ENCODE results near the gene RAD51B. TPM values are rescaled to one million over a fixed set of nuclear protein-coding genes. Genes with fewer than 3 reads are reported as not detected.

Gene RAD51B
- total RNA-seq, 1 experiment from 2014 or later = 14.2 TPM

DNA sequence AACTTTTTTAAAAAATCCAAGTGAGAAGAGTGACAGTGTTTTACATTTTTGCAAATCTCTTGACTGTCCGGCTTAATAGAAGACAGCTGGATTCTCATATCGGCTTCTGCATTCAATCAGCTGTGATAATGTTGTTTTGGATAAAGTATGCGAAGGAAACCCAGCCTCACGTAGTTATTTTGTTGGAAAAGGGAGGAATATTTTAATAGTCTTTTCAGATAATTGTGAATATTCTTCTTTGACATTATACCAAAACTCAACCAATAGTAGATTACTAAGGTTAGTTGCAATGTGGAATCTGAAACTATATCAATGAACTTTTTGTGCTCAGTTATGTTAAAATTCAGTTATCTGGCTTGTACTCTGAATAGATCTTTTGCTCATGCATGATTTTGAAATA is 696.8 kb downstream of the RAD51B start (continued):
- TF ChIP-seq, protein P1, sequence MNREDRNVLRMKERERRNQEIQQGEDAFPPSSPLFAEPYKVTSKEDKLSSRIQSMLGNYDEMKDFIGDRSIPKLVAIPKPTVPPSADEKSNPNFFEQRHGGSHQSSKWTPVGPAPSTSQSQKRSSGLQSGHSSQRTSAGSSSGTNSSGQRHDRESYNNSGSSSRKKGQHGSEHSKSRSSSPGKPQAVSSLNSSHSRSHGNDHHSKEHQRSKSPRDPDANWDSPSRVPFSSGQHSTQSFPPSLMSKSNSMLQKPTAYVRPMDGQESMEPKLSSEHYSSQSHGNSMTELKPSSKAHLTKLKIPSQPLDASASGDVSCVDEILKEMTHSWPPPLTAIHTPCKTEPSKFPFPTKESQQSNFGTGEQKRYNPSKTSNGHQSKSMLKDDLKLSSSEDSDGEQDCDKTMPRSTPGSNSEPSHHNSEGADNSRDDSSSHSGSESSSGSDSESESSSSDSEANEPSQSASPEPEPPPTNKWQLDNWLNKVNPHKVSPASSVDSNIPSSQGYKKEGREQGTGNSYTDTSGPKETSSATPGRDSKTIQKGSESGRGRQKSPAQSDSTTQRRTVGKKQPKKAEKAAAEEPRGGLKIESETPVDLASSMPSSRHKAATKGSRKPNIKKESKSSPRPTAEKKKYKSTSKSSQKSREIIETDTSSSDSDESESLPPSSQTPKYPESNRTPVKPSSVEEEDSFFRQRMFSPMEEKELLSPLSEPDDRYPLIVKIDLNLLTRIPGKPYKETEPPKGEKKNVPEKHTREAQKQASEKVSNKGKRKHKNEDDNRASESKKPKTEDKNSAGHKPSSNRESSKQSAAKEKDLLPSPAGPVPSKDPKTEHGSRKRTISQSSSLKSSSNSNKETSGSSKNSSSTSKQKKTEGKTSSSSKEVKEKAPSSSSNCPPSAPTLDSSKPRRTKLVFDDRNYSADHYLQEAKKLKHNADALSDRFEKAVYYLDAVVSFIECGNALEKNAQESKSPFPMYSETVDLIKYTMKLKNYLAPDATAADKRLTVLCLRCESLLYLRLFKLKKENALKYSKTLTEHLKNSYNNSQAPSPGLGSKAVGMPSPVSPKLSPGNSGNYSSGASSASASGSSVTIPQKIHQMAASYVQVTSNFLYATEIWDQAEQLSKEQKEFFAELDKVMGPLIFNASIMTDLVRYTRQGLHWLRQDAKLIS (CRISPR knock-in tag; IDR thresholded peaks at IDR 0.05; ENCODE audit: borderline replicate concordance) = no peak
- TF ChIP-seq MXD4 (CRISPR knock-in tag; IDR thresholded peaks at IDR 0.05; ENCODE audit: borderline replicate concordance) (no peak), TCF7 (CRISPR knock-in tag; IDR thresholded peaks at IDR 0.05; ENCODE audit: low read depth) (no peak), E2F5 (CRISPR knock-in tag; IDR thresholded peaks at IDR 0.05) (no peak), NR1H2 (CRISPR knock-in tag; IDR thresholded peaks at IDR 0.05) (no peak)

DNA sequence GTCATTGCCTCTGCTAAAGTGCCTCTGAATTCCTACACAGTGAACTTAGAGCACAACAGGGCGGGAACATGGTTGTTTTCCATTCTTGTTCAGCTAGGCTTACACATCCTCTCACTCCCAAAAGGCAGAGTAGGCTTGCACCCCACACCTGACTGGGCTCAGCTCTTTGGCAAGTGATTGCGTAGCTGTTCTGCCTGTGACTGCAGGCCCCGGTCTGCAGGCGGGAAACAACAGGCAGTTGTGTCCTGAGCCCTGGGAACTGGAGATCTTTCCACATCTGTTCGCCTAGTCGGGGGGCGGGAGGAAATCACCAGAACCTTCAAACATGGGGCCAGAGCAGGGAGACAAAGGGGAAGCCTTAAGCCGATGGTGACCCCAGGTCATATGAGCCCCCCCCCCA is 698.6 kb downstream of the RAD51B start:
- no peaks in the 10 kb centered on the region for H3K27me3 Mint-ChIP-seq (ENCODE audit: low read depth)
- H3K4me1 Mint-ChIP-seq = peaks cover 51% of the 10 kb centered on the region
- no peaks in the 10 kb centered on the region for H3K36me3 Mint-ChIP-seq
- no peak overlapping the region for H3K27ac Mint-ChIP-seq
- H3K9me3 Mint-ChIP-seq = no peaks in the 10 kb centered on the region
- H3K4me3 Mint-ChIP-seq = no peak overlapping the region
- no peak; the same call in 1 of the 2 replicates for ATAC-seq
- no peak for DNase-seq (ENCODE audit: low spot score)
- POLR2A ChIA-PET = no interaction called here
- TF ChIP-seq ETV6 (CRISPR knock-in tag; IDR thresholded peaks at IDR 0.05) = no peak
- no peak for TF ChIP-seq ZNF396 (CRISPR knock-in tag; IDR thresholded peaks at IDR 0.05; ENCODE audit: borderline replicate concordance)
- TF ChIP-seq MAX (CRISPR knock-in tag; IDR thresholded peaks at IDR 0.05) = no peak
- CTCF ChIA-PET = interaction anchor here (0.5 to 2.0 kb wide), 6 partner anchors 9 to 271 kb away, joined by 3 to 4 read pairs (median 4); no protein-coding TSS in a partner anchor

DNA sequence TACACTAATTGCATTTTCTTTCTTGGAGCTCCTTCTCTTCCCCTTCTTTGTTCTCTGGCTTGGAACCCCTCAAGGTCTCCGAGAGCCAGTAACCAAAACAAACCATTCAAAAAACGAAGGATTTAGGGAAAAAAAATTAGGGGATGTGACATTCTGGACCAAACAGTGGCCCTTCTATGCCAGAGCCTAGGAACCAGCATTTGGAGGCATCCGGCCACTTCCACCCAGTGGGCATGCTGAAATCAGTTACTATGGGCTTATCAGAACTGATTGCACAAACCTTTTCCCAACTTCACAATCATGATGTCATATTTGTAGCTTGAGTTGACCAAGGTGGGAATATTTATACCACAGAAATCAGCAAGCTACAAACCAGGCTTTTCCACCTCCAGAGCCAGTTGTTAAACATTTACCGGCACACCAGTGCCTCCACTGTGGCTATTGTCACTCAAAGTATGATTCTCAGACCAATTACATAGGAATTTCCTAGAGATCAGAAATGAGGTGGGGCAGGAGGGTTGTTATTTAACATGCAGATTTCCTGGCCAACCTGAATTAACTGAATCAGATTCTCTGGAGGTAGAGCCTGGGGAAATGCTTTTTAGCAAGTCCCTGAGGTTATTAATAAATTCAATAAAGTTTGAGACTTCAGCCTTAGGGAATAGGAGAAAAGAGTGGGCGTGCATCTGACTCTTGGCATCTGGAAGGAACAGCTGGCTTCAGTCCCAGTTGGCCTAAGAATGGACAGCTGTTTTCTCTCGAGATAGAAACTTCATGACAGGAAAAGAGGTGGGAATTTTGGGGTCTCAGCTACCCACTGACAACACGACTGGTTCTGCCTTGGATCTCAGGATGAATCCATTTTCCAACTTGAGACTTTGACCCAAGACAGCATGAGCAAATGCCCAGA is 699.4 kb downstream of the RAD51B start:
- no peak for DNase-seq (ENCODE audit: low spot score)
- POLR2A ChIA-PET = no interaction called here
- H3K36me3 Mint-ChIP-seq = no peaks in the 10 kb centered on the region
- H3K4me3 Mint-ChIP-seq = no peak overlapping the region
- peak overlapping the region; percentile 40; the same call in 1 of the 2 replicates for H3K27ac Mint-ChIP-seq
- peaks cover 51% of the 10 kb centered on the region for H3K4me1 Mint-ChIP-seq
- ATAC-seq = no peak
- no peaks in the 10 kb centered on the region for H3K27me3 Mint-ChIP-seq (ENCODE audit: low read depth)
- H3K9me3 Mint-ChIP-seq = no peaks in the 10 kb centered on the region
- CTCF ChIA-PET = interaction anchor here (0.6 to 2.0 kb wide), 5 partner anchors 8 to 271 kb away, joined by 3 to 4 read pairs (median 4); no protein-coding TSS in a partner anchor
- TF ChIP-seq CBFB (CRISPR knock-in tag; IDR thresholded peaks at IDR 0.05; ENCODE audit: low read depth) (no peak), FOXK1 (CRISPR knock-in tag; IDR thresholded peaks at IDR 0.05) (no peak), KAT7 (CRISPR knock-in tag; IDR thresholded peaks at IDR 0.05; ENCODE audit: borderline replicate concordance) (no peak), E2F4 (CRISPR knock-in tag; IDR thresholded peaks at IDR 0.05; ENCODE audit: borderline replicate concordance, low read depth) (no peak), PRRX2 (CRISPR knock-in tag; IDR thresholded peaks at IDR 0.05) (no peak), SMAD4 (CRISPR knock-in tag; IDR thresholded peaks at IDR 0.05) (no peak), GRHL2 (CRISPR knock-in tag; IDR thresholded peaks at IDR 0.05; ENCODE audit: insufficient replicate concordance, severe bottlenecking) (no peak), CREB1 (CRISPR knock-in tag; IDR thresholded peaks at IDR 0.05) (no peak)
- TF ChIP-seq, protein P2, sequence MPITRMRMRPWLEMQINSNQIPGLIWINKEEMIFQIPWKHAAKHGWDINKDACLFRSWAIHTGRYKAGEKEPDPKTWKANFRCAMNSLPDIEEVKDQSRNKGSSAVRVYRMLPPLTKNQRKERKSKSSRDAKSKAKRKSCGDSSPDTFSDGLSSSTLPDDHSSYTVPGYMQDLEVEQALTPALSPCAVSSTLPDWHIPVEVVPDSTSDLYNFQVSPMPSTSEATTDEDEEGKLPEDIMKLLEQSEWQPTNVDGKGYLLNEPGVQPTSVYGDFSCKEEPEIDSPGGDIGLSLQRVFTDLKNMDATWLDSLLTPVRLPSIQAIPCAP (CRISPR knock-in tag; IDR thresholded peaks at IDR 0.05) = no peak
- TF ChIP-seq, protein P3, sequence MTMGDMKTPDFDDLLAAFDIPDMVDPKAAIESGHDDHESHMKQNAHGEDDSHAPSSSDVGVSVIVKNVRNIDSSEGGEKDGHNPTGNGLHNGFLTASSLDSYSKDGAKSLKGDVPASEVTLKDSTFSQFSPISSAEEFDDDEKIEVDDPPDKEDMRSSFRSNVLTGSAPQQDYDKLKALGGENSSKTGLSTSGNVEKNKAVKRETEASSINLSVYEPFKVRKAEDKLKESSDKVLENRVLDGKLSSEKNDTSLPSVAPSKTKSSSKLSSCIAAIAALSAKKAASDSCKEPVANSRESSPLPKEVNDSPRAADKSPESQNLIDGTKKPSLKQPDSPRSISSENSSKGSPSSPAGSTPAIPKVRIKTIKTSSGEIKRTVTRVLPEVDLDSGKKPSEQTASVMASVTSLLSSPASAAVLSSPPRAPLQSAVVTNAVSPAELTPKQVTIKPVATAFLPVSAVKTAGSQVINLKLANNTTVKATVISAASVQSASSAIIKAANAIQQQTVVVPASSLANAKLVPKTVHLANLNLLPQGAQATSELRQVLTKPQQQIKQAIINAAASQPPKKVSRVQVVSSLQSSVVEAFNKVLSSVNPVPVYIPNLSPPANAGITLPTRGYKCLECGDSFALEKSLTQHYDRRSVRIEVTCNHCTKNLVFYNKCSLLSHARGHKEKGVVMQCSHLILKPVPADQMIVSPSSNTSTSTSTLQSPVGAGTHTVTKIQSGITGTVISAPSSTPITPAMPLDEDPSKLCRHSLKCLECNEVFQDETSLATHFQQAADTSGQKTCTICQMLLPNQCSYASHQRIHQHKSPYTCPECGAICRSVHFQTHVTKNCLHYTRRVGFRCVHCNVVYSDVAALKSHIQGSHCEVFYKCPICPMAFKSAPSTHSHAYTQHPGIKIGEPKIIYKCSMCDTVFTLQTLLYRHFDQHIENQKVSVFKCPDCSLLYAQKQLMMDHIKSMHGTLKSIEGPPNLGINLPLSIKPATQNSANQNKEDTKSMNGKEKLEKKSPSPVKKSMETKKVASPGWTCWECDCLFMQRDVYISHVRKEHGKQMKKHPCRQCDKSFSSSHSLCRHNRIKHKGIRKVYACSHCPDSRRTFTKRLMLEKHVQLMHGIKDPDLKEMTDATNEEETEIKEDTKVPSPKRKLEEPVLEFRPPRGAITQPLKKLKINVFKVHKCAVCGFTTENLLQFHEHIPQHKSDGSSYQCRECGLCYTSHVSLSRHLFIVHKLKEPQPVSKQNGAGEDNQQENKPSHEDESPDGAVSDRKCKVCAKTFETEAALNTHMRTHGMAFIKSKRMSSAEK (CRISPR knock-in tag; IDR thresholded peaks at IDR 0.05; ENCODE audit: borderline replicate concordance) = no peak
- TF ChIP-seq, protein P4, sequence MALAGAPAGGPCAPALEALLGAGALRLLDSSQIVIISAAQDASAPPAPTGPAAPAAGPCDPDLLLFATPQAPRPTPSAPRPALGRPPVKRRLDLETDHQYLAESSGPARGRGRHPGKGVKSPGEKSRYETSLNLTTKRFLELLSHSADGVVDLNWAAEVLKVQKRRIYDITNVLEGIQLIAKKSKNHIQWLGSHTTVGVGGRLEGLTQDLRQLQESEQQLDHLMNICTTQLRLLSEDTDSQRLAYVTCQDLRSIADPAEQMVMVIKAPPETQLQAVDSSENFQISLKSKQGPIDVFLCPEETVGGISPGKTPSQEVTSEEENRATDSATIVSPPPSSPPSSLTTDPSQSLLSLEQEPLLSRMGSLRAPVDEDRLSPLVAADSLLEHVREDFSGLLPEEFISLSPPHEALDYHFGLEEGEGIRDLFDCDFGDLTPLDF (CRISPR knock-in tag; IDR thresholded peaks at IDR 0.05) = no peak
